K562 (cell line): Measurements from ENCODE around the gene CCDC159. TPM values are rescaled to one million over a fixed set of nuclear protein-coding genes. Genes with fewer than 3 reads are reported as not detected.

ENCODE experiments used
- DPF2 ChIP-seq: fragments of 450-650 bp; IDR thresholded peaks from 2 replicates; pipeline ENCODE4 v1.6.1; 2016
- HDAC6 ChIP-seq: IDR thresholded peaks from 2 replicates; pipeline ENCODE4 v1.6.1; 2012; ENCODE audit warnings: low read depth, mild to moderate bottlenecking, control low read depth, inconsistent platforms, low read length, moderate library complexity
- JUN ChIP-seq, 2 experiments: sonication (generic) in 1 of 2; formaldehyde crosslinking in 1 of 2; IDR thresholded peaks; 2 replicates each; pipeline versions ENCODE4 v1.6.1 to v1.8.0; 2012 to 2022; ENCODE audit warnings: borderline replicate concordance in 2 of 2, mild to moderate bottlenecking in 2 of 2, improper control_type of control experiment in 1 of 2, low read depth in 1 of 2, low read length in 1 of 2, missing genetic modification reagents in 1 of 2
- NONO ChIP-seq, 2 experiments: fragments of 200-400 bp in 1 of 2; fragments of 450-650 bp in 1 of 2; formaldehyde crosslinking in 1 of 2; IDR thresholded peaks; 2 replicates each; pipeline ENCODE4 v1.6.1; 2017; ENCODE audit warnings: low read depth in 2 of 2, mild to moderate bottlenecking in 2 of 2, moderate library complexity in 2 of 2, low read length in 1 of 2
- NR4A1 ChIP-seq, 2 experiments: fragments of 250-450 bp in 1 of 2; fragments of 450-650 bp in 1 of 2; sonication (Bioruptor Pico) in 1 of 2; IDR thresholded peaks; 2 replicates each; pipeline versions ENCODE4 v1.4.0 to v1.6.1; 2016 to 2020; ENCODE audit warnings: mild to moderate bottlenecking in 2 of 2, missing compliant biosample characterization in 1 of 2, missing genetic modification characterization in 1 of 2, moderate library complexity in 1 of 2
- PCBP1 ChIP-seq: fragments of 200-400 bp; formaldehyde crosslinking; IDR thresholded peaks from 2 replicates; pipeline ENCODE4 v1.6.1; 2018; ENCODE audit warnings: mild to moderate bottlenecking, low read depth, low read length; ENCODE audit not compliant: poor library complexity, severe bottlenecking
- SMARCC2 ChIP-seq: fragments of 450-650 bp; IDR thresholded peaks from 2 replicates; pipeline ENCODE4 v1.6.1; 2017; ENCODE audit warnings: antibody characterized with exemption, moderate library complexity, mild to moderate bottlenecking, low read depth
- SMC3 ChIP-seq: conservative IDR thresholded peaks from 2 replicates; pipeline ENCODE4 v1.6.1; 2011; ENCODE audit warnings: low read depth, low read length, improper control_type of control experiment; ENCODE audit not compliant: insufficient read depth
- ZFP1 ChIP-seq: fragments of 450-650 bp; formaldehyde crosslinking; IDR thresholded peaks from 2 replicates; pipeline ENCODE4 v1.4.0; 2020; ENCODE audit warnings: mild to moderate bottlenecking, mixed read lengths
- ZNF134 ChIP-seq: fragments of 250-450 bp; sonication (Bioruptor Pico); conservative IDR thresholded peaks from 2 replicates; pipeline ENCODE4 v1.4.0; 2020
- ZNF384 ChIP-seq: IDR thresholded peaks from 2 replicates; pipeline ENCODE4 v1.6.1; 2012; ENCODE audit warnings: low read depth, low read length, improper control_type of control experiment
- ZNF699 ChIP-seq: fragments of 250-450 bp; sonication (Bioruptor Pico); IDR thresholded peaks from 2 replicates; pipeline ENCODE4 v1.8.0; 2021; ENCODE audit warnings: mild to moderate bottlenecking, moderate library complexity; ENCODE audit not compliant: insufficient replicate concordance
- polyA plus RNA-seq, 8 experiments: library from polyadenylated mRNA; depleted of rRNA in 4 of 8; stranded (reverse) in 5 of 8; unstranded in 3 of 8; fragments of >200 nt; fragmentation: Nextera tagmentation in 2 of 8; fragmentation: Illumina TruSeq in 1 of 8; extraction: Ambion mirVana in 2 of 8; extraction: Trizol in 1 of 8; gene quantifications; 2 replicates each; pipeline versions ENCODE4 v1.2.1 to v1.2.3, GENCODE V29; 2011 to 2014; ENCODE audit warnings: inconsistent platforms in 1 of 8, missing spikeins in 1 of 8
- total RNA-seq, 7 experiments: library from RNA; depleted of rRNA in 6 of 7; stranded (reverse); fragments of >200 nt in 6 of 7; fragmentation: Illumina TruSeq in 2 of 7; extraction: Trizol in 2 of 7; gene quantifications; 2 replicates each; pipeline versions ENCODE4 v1.2.1 to v1.2.3, GENCODE V29; 2011 to 2021; ENCODE audit warnings: low replicate concordance in 1 of 7
- TF ChIP-seq, protein P1 (sequence below): fragments of 450-650 bp; IDR thresholded peaks from 2 replicates; pipeline ENCODE4 v1.6.1; 2016; ENCODE audit warnings: mild to moderate bottlenecking, moderate library complexity
- TF ChIP-seq, protein P2 (sequence below): IDR thresholded peaks from 2 replicates; pipeline ENCODE4 v1.6.1; 2012; ENCODE audit warnings: low read depth, low read length, improper control_type of control experiment, borderline replicate concordance

Gene CCDC159
- total and polyA plus RNA-seq, 9 of the 15 experiments (the other 6 are each of a cell fraction or from before 2014, with no cell fraction given): 0.68 to 10.1 (median 4.7) TPM

DNA sequence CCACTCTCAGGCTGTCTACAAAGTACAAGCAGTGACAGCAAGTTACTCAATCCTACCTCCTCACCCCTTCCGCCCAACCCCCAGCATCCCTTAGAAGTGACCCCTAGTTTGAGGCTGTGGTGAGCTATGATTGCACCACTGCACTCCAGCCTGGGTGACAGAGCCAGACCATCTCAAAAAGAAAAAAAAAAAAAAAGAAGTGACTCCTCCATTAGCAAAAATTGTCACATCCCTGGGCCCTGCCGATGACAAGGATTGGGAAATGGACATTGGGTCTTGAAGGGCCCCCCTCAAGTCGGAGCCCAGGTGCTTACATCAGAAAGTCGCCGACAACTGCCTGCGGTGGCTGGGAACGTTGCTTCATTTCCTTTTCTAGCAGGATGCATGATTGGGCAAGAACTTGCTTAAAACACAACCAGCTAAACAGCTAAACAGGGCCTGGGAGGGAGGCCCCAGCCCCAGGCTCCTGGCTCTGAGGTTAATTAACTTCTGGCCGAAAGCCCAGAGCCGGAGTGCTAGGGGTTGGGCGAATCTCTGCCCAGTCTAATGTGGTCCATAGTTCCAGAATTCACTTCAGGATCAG lies 22.1 kb upstream of the CCDC159 start (continued):
- TF ChIP-seq HDAC6 (no peak), PCBP1 (no peak), NR4A1 (CRISPR knock-in tag; IDR thresholded peaks at IDR 0.05) (no peak), NR4A1 (tag; IDR thresholded peaks at IDR 0.05) (no peak), SMC3 (no peak), SMARCC2 (peak; percentile 55; the same call in 1 of the 2 replicates), ZFP1 (CRISPR knock-in tag) (no peak), ZNF699 (no peak), JUN (IDR thresholded peaks at IDR 0.05; ENCODE audit: borderline replicate concordance, low read depth, low read length) (0 out of 2 replicates have a peak, but pooled peaks have one; percentile 12), JUN (CRISPR knock-in tag; IDR thresholded peaks at IDR 0.05; ENCODE audit: borderline replicate concordance) (no peak), NONO (IDR thresholded peaks at IDR 0.05; ENCODE audit: low read depth in 2 of 2, low read length in 1 of 2) (no peak), DPF2 (peak; percentile 46; the same call in 1 of the 2 replicates), ZNF134 (CRISPR knock-in tag) (no peak), ZNF384 (no peak)
- TF ChIP-seq, protein P1, sequence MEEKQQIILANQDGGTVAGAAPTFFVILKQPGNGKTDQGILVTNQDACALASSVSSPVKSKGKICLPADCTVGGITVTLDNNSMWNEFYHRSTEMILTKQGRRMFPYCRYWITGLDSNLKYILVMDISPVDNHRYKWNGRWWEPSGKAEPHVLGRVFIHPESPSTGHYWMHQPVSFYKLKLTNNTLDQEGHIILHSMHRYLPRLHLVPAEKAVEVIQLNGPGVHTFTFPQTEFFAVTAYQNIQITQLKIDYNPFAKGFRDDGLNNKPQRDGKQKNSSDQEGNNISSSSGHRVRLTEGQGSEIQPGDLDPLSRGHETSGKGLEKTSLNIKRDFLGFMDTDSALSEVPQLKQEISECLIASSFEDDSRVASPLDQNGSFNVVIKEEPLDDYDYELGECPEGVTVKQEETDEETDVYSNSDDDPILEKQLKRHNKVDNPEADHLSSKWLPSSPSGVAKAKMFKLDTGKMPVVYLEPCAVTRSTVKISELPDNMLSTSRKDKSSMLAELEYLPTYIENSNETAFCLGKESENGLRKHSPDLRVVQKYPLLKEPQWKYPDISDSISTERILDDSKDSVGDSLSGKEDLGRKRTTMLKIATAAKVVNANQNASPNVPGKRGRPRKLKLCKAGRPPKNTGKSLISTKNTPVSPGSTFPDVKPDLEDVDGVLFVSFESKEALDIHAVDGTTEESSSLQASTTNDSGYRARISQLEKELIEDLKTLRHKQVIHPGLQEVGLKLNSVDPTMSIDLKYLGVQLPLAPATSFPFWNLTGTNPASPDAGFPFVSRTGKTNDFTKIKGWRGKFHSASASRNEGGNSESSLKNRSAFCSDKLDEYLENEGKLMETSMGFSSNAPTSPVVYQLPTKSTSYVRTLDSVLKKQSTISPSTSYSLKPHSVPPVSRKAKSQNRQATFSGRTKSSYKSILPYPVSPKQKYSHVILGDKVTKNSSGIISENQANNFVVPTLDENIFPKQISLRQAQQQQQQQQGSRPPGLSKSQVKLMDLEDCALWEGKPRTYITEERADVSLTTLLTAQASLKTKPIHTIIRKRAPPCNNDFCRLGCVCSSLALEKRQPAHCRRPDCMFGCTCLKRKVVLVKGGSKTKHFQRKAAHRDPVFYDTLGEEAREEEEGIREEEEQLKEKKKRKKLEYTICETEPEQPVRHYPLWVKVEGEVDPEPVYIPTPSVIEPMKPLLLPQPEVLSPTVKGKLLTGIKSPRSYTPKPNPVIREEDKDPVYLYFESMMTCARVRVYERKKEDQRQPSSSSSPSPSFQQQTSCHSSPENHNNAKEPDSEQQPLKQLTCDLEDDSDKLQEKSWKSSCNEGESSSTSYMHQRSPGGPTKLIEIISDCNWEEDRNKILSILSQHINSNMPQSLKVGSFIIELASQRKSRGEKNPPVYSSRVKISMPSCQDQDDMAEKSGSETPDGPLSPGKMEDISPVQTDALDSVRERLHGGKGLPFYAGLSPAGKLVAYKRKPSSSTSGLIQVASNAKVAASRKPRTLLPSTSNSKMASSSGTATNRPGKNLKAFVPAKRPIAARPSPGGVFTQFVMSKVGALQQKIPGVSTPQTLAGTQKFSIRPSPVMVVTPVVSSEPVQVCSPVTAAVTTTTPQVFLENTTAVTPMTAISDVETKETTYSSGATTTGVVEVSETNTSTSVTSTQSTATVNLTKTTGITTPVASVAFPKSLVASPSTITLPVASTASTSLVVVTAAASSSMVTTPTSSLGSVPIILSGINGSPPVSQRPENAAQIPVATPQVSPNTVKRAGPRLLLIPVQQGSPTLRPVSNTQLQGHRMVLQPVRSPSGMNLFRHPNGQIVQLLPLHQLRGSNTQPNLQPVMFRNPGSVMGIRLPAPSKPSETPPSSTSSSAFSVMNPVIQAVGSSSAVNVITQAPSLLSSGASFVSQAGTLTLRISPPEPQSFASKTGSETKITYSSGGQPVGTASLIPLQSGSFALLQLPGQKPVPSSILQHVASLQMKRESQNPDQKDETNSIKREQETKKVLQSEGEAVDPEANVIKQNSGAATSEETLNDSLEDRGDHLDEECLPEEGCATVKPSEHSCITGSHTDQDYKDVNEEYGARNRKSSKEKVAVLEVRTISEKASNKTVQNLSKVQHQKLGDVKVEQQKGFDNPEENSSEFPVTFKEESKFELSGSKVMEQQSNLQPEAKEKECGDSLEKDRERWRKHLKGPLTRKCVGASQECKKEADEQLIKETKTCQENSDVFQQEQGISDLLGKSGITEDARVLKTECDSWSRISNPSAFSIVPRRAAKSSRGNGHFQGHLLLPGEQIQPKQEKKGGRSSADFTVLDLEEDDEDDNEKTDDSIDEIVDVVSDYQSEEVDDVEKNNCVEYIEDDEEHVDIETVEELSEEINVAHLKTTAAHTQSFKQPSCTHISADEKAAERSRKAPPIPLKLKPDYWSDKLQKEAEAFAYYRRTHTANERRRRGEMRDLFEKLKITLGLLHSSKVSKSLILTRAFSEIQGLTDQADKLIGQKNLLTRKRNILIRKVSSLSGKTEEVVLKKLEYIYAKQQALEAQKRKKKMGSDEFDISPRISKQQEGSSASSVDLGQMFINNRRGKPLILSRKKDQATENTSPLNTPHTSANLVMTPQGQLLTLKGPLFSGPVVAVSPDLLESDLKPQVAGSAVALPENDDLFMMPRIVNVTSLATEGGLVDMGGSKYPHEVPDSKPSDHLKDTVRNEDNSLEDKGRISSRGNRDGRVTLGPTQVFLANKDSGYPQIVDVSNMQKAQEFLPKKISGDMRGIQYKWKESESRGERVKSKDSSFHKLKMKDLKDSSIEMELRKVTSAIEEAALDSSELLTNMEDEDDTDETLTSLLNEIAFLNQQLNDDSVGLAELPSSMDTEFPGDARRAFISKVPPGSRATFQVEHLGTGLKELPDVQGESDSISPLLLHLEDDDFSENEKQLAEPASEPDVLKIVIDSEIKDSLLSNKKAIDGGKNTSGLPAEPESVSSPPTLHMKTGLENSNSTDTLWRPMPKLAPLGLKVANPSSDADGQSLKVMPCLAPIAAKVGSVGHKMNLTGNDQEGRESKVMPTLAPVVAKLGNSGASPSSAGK: no peak
- TF ChIP-seq, protein P2, sequence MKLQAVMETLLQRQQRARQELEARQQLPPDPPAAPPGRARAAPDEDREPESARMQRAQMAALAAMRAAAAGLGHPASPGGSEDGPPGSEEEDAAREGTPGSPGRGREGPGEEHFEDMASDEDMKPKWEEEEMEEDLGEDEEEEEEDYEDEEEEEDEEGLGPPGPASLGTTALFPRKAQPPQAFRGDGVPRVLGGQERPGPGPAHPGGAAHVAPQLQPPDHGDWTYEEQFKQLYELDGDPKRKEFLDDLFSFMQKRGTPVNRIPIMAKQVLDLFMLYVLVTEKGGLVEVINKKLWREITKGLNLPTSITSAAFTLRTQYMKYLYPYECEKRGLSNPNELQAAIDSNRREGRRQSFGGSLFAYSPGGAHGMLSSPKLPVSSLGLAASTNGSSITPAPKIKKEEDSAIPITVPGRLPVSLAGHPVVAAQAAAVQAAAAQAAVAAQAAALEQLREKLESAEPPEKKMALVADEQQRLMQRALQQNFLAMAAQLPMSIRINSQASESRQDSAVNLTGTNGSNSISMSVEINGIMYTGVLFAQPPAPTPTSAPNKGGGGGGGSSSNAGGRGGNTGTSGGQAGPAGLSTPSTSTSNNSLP: no peak
